Lower leg skin (tissue), 4 donors: ENCODE results near the gene HNF4A. TPM values are rescaled to one million over a fixed set of nuclear protein-coding genes. Genes with fewer than 3 reads are reported as not detected.
"Not testable (repeated sequence)": the region's sequence is repeated elsewhere in the genome, so short reads cannot be mapped to it uniquely, and the experiment has no call there.

ENCODE experiments used
- DNase-seq, 2 donors: peaks; one replicate each; pipeline ENCODE4 v3.0.0-alpha.2; 2019; ENCODE audit warnings: low spot score in 2 of 2
- H3K4me3 ChIP-seq: fragments of 200-600 bp; sonication (generic); 2 replicates; pipeline ENCODE4 v1.5.1; 2017; ENCODE audit warnings: mild to moderate bottlenecking, low read depth; ENCODE audit not compliant: poor library complexity, severe bottlenecking
- CTCF ChIP-seq, 3 donors: fragments of 450-650 bp; IDR thresholded peaks; one replicate each; pipeline ENCODE4 v1.5.1; 2016; ENCODE audit warnings: antibody characterized with exemption in 3 of 3, mild to moderate bottlenecking in 3 of 3, moderate library complexity in 2 of 3
- POLR2A ChIP-seq, 2 donors: fragments of 450-650 bp; IDR thresholded peaks; one replicate each; pipeline ENCODE4 v1.6.1; 2016 to 2017; ENCODE audit warnings: antibody characterized with exemption in 2 of 2, mild to moderate bottlenecking in 1 of 2, moderate library complexity in 1 of 2
- WGBS, 2 donors: methylation state at CpG; one replicate each; pipeline ENCODE4 v1.1.5; 2018; 5-methylcytosine and 5-hydroxymethylcytosine counted together
- intact Hi-C: fragments of 100-400 bp; cut with DNase I; formaldehyde crosslinking; loops from one replicate; pipeline ENCODE4 v1.15.0; 2023; ENCODE audit warnings: low total_unique reads
- total RNA-seq, 4 donors: library from RNA; depleted of rRNA; stranded (reverse); fragments of >200 nt; gene quantifications; one replicate each; pipeline ENCODE4 v1.1.0, GENCODE V29; 2016

The HNF4A gene
- total RNA-seq, 4 donors from 2014 or later, result not detected

GRCh38 chr20:44342248-44342647 is 13.3 kb upstream of the HNF4A start:
- no peak for DNase-seq

GRCh38 chr20:44343162-44343675 is 12.3 kb upstream of the HNF4A start:
- H3K4me3 ChIP-seq, result no peak overlapping the region
- DNase-seq, result no peak
- intact Hi-C loops, result no loop called here
- TF ChIP-seq POLR2A (IDR thresholded peaks at IDR 0.05) (no peak), CTCF (IDR thresholded peaks at IDR 0.05) (no peak)
- WGBS, 2 donors, result 84 to 85% methylated on average over 12 of the region's 12 CpGs

More at GRCh38 chr20:44342248-44342647, 13.3 kb upstream of the HNF4A start:
- no peak overlapping the region for H3K4me3 ChIP-seq
- TF ChIP-seq CTCF (IDR thresholded peaks at IDR 0.05) (no peak), POLR2A (IDR thresholded peaks at IDR 0.05) (no peak)
- 50 to 53% methylated on average over 6 of the region's 6 CpGs for WGBS, 2 donors
- intact Hi-C loops, result no loop called here

GRCh38 chr20:44344723-44345122 is 10.8 kb upstream of the HNF4A start:
- no peak for DNase-seq
- intact Hi-C loops, result no loop called here
- no peak overlapping the region for H3K4me3 ChIP-seq
- TF ChIP-seq POLR2A (IDR thresholded peaks at IDR 0.05), result no peak
- no peak for TF ChIP-seq CTCF (IDR thresholded peaks at IDR 0.05)
- 86 to 87% methylated on average over 4 of the region's 4 CpGs for WGBS, 2 donors

GRCh38 chr20:44345147-44345546 is 10.4 kb upstream of the HNF4A start:
- 85 to 86% methylated on average over 8 of the region's 8 CpGs for WGBS, 2 donors
- no peak for DNase-seq
- intact Hi-C loops, result no loop called here
- no peak for TF ChIP-seq CTCF (IDR thresholded peaks at IDR 0.05)
- TF ChIP-seq POLR2A (IDR thresholded peaks at IDR 0.05), result no peak
- no peak overlapping the region for H3K4me3 ChIP-seq

GRCh38 chr20:44345941-44346340 is 9.6 kb upstream of the HNF4A start:
- intact Hi-C loops, H3K4me3 ChIP-seq, DNase-seq: not testable (repeated sequence)
- WGBS, 2 donors, result 88 to 92% methylated on average over 10 of the region's 10 CpGs

- intact Hi-C loops, result no loop called here
- WGBS, 2 donors, result 86 to 92% methylated on average over 4 of the region's 4 CpGs
- no peak for TF ChIP-seq CTCF (IDR thresholded peaks at IDR 0.05)
- TF ChIP-seq POLR2A (IDR thresholded peaks at IDR 0.05), result no peak
- no peak for DNase-seq
- no peak overlapping the region for H3K4me3 ChIP-seq
Measured at GRCh38 chr20:44348168-44348659, 7.3 kb upstream of the HNF4A start.
